Transverse colon (tissue), 4 donors: Measurements from ENCODE around the gene PIP5K1B. TPM values are rescaled to one million over a fixed set of nuclear protein-coding genes. Genes with fewer than 3 reads are reported as not detected.

Experiments
- DNase-seq: peaks from one replicate; pipeline ENCODE4 v3.0.0-alpha.2; 2019
- H3K27ac ChIP-seq, 4 donors: fragments of 200-600 bp; sonication (generic); 2 replicates each; pipeline ENCODE4 v1.5.1; 2016 to 2018; ENCODE audit warnings: inconsistent platforms in 4 of 4
- H3K27me3 ChIP-seq: fragments of 200-600 bp; sonication (generic); 2 replicates; pipeline ENCODE4 v1.5.1; 2017; ENCODE audit warnings: inconsistent platforms
- H3K36me3 ChIP-seq, 4 donors: fragments of 200-600 bp; sonication (generic); 2 replicates each; pipeline ENCODE4 v1.5.1; 2017 to 2019; ENCODE audit warnings: inconsistent platforms in 4 of 4
- H3K4me1 ChIP-seq, 4 donors: fragments of 200-600 bp; sonication (generic); 2 replicates each; pipeline ENCODE4 v1.5.1; 2017 to 2020; ENCODE audit warnings: inconsistent platforms in 4 of 4
- H3K4me3 ChIP-seq, 4 donors: fragments of 200-600 bp; sonication (generic); 1 replicate in 1 of 4; 2 replicates in 3 of 4; pipeline versions ENCODE4 v1.5.1 to v1.6.1; 2017 to 2019; ENCODE audit warnings: inconsistent platforms in 4 of 4
- H3K9me3 ChIP-seq, 2 donors: fragments of 200-600 bp; sonication (generic); 2 replicates each; pipeline ENCODE4 v1.5.1; 2017 to 2019; ENCODE audit warnings: inconsistent platforms in 2 of 2
- CTCF ChIP-seq, 5 experiments: fragments of 200-600 bp in 3 of 5; fragments of 450-650 bp in 2 of 5; sonication (generic) in 3 of 5; IDR thresholded peaks; 1 replicate in 2 of 5; 2 replicates in 3 of 5; pipeline ENCODE4 v1.5.1; 2016 to 2017; ENCODE audit warnings: antibody characterized with exemption in 5 of 5, inconsistent platforms in 3 of 5, mild to moderate bottlenecking in 2 of 5, moderate library complexity in 1 of 5
- EP300 ChIP-seq: sonication (generic); formaldehyde crosslinking; IDR thresholded peaks from one replicate; pipeline ENCODE4 v1.6.1; 2017; ENCODE audit warnings: antibody characterized with exemption, low read depth
- POLR2A ChIP-seq: fragments of 450-650 bp; IDR thresholded peaks from one replicate; pipeline ENCODE4 v1.6.1; 2016; ENCODE audit warnings: antibody characterized with exemption, mild to moderate bottlenecking, moderate library complexity
- POLR2AphosphoS5 ChIP-seq, 3 donors: sonication (generic); formaldehyde crosslinking; IDR thresholded peaks; one replicate each; pipeline ENCODE4 v1.6.1; 2016; ENCODE audit warnings: antibody characterized with exemption in 3 of 3
- WGBS, 2 donors: methylation state at CpG; one replicate each; pipeline ENCODE4 v1.1.5; 2018; ENCODE audit warnings: low coverage in 1 of 2; 5-methylcytosine and 5-hydroxymethylcytosine counted together
- in situ Hi-C, 4 donors: fragments of 200-750 bp; cut with MboI; loops; one replicate each; pipeline versions ENCODE4 v1.15.0 to v1.15.1; 2017; ENCODE audit warnings: low sequenced_read_pairs in 3 of 4, low pct_ligation_motif_present in 1 of 4, low pct_unique_long_range_greater_than_20kb in 1 of 4
- intact Hi-C: fragments of 100-400 bp; cut with DNase I; formaldehyde crosslinking; loops from one replicate; pipeline ENCODE4 v1.15.1; 2023; ENCODE audit warnings: low total_unique reads
- total RNA-seq, 4 donors: library from RNA; depleted of rRNA; stranded (reverse); fragments of >200 nt; gene quantifications; one replicate each; pipeline ENCODE4 v1.1.0, GENCODE V29; 2016

Gene PIP5K1B
- total RNA-seq, 4 donors from 2014 or later: 45.6 to 104 (median 76.0) TPM

GRCh38 chr9:69016191-69017096 lies 311.4 kb downstream of the PIP5K1B start:
- no peak for DNase-seq
- TF ChIP-seq CTCF (IDR thresholded peaks at IDR 0.05) (no peak), POLR2AphosphoS5 (IDR thresholded peaks at IDR 0.05) (no peak)
- H3K4me1 ChIP-seq: peaks cover 0 to 6% (median 0%) of the 10 kb centered on the region in 4 donors
- in situ Hi-C loops (loop anchor here in 1 of 4 donors (25.0 kb wide), 1 partner anchor 429 kb away; no protein-coding TSS in a partner anchor), intact Hi-C loops (no loop called here)
- 77 to 81% methylated on average over 4 to 5 of the region's 5 CpGs for WGBS, 2 donors
- no peaks in the 10 kb centered on the region for H3K36me3 ChIP-seq
- no peak overlapping the region for H3K27ac ChIP-seq
- no peaks in the 10 kb centered on the region for H3K27me3 ChIP-seq
- H3K9me3 ChIP-seq: no peaks in the 10 kb centered on the region
- H3K4me3 ChIP-seq: no peak overlapping the region

- TF ChIP-seq EP300 (no peak), POLR2AphosphoS5 (IDR thresholded peaks at IDR 0.05) (no peak), CTCF (IDR thresholded peaks at IDR 0.05) (no peak), POLR2A (no peak)
- Histone ChIP-seq H3K9me3 (no peaks in the 10 kb centered on the region), H3K4me3 (no peak overlapping the region), H3K27me3 (no peaks in the 10 kb centered on the region), H3K27ac (no peak overlapping the region), H3K36me3 (no peaks in the 10 kb centered on the region), H3K4me1 (peaks cover 0 to 6% (median 0%) of the 10 kb centered on the region in 4 donors)
- WGBS, 2 donors: 75% methylated on average over 5 of the region's 5 CpGs; no CpG with 5 or more reads in 1 of the 2 donors
- DNase-seq: no peak
- in situ Hi-C loops: loop anchor here in 1 of 4 donors (25.0 kb wide), 1 partner anchor 431 kb away; no protein-coding TSS in a partner anchor
- intact Hi-C loops: no loop called here
These were observed 313.7 kb downstream of the PIP5K1B start for GRCh38 chr9:69018737-69019136.

GRCh38 chr9:69019808-69020207 lies 314.8 kb downstream of the PIP5K1B start:
- Histone ChIP-seq H3K27me3 (no peaks in the 10 kb centered on the region), H3K27ac (no peak overlapping the region), H3K9me3 (no peaks in the 10 kb centered on the region), H3K4me3 (no peak overlapping the region), H3K4me1 (peaks cover 0 to 6% (median 0%) of the 10 kb centered on the region in 4 donors), H3K36me3 (no peaks in the 10 kb centered on the region)
- DNase-seq: no peak
- in situ Hi-C loops (loop anchor here in 2 of 4 donors (10.0 to 25.0 kb wide), 2 partner anchors 425 to 433 kb away; no protein-coding TSS in a partner anchor), intact Hi-C loops (no loop called here)
- TF ChIP-seq CTCF (IDR thresholded peaks at IDR 0.05): no peak
- WGBS, 2 donors: 43 to 50% methylated on average over 2 to 3 of the region's 3 CpGs

- no peak overlapping the region for H3K27ac ChIP-seq
- H3K4me3 ChIP-seq: no peak overlapping the region
- H3K9me3 ChIP-seq: no peaks in the 10 kb centered on the region
- no peaks in the 10 kb centered on the region for H3K36me3 ChIP-seq
- in situ Hi-C loops: loop anchor here in 2 of 4 donors (10.0 to 25.0 kb wide), 2 partner anchors 426 to 433 kb away; no protein-coding TSS in a partner anchor
- peaks cover 0 to 6% (median 0%) of the 10 kb centered on the region in 4 donors for H3K4me1 ChIP-seq
- WGBS, 2 donors: 91 to 94% methylated on average over 7 to 8 of the region's 8 CpGs
- H3K27me3 ChIP-seq: no peaks in the 10 kb centered on the region
- no peak for DNase-seq
- TF ChIP-seq POLR2A (no peak), POLR2AphosphoS5 (IDR thresholded peaks at IDR 0.05) (no peak), EP300 (no peak), CTCF (IDR thresholded peaks at IDR 0.05) (no peak)
- intact Hi-C loops: no loop called here
These were observed 315.5 kb downstream of the PIP5K1B start for GRCh38 chr9:69020301-69021145.
